ENCODE results near the gene DOCK9.

Gene DOCK9

GRCh38 chr13:98888222-98888889 is 89.5 kb downstream of the DOCK9 start:
- DNase-seq (ENCODE audit: low read depth in 2 of 2), result no peak

DNA sequence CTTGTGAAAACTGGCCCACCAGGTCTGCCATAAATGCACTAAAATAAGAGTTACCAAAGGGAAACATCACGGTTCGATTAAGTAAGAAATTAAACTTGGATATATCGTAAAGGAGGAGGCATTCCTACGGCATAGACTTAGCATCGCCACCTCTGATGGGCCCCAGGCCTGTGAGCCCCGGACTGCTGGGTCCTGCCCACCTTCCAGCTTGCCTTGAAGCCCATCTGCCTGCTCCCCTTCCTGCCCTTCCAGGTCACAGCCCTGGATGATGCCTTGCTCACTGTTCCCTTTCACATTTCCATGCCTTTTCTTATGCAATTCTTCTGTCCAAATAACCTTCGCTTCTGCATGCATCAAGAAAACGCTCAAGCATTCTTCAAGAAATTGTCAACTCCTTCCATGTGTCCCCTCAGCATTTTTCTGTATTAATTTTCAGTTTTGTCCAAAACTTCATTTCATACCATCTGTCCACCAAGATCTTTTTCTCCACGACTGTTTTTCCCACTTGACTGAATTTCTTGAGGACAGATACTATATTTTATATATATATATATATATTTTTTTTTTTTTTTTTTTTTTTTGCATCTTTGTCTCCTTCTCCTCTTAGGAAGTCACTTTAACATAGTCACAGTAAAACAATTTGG is 91.2 kb downstream of the DOCK9 start:
- DNase-seq (ENCODE audit: low read depth in 2 of 2), result no peak

- DNase-seq (ENCODE audit: low read depth in 2 of 2), result no peak
Observed at GRCh38 chr13:98885600-98885999, 92.3 kb downstream of the DOCK9 start.

GRCh38 chr13:98883998-98884397 is 93.9 kb downstream of the DOCK9 start:
- no peak for DNase-seq (ENCODE audit: low read depth in 2 of 2)

GRCh38 chr13:98881390-98881789 is 96.5 kb downstream of the DOCK9 start:
- DNase-seq (ENCODE audit: low read depth in 2 of 2), result no peak

GRCh38 chr13:98880677-98881076 is 97.2 kb downstream of the DOCK9 start:
- no peak for DNase-seq (ENCODE audit: low read depth in 2 of 2)

DNA sequence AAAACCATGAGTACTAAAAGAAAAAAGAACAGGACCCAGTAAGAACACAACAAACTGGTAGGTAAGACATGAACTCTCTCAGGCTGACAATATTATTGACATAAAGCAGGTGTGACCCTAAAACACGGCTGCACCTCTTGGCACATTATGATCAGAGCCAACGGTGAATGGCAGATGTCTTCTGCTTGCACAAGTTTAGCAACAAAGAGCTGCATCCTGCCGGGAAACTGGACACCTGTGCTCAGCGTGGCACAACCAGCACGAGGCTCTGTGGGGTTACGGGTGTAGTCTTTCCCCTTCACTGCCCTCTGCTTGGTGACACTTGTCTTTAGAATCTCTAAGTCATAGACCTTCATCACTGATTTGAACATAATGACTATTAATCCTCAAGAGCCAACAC is 97.9 kb downstream of the DOCK9 start:
- no peak for DNase-seq (ENCODE audit: low read depth in 2 of 2)

GRCh38 chr13:98879127-98879520 is 98.7 kb downstream of the DOCK9 start:
- DNase-seq (ENCODE audit: low read depth in 2 of 2), result no peak

DNA sequence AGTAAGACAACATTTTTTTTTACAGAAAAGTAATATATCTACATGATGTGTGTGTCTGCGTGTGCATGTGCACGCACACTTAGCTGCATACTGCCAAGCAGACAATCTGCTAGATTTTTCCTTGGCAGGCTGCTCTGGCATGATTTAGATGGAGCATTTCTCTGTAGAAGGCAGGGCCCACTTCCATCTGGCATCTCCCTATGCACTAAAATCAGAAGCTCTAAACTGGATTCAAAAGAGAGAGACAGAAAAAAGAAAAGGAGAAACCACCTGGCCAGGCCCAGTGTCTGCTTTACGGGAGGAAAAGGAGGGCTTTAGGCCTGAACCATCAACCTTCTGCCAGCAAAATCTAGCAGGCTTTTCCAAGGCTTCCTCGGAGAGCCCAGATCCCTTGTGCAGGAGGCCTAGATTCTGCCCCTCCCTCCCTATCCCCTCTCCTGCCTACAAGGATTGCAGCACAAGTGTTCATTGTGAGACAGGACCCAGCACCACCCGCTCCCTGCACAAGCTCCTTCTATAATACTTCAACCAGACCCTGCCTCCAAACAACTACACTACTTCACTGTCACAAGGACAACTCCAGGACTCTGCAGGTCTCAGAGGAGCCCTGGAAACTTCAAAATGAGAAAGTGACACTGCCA is 99.3 kb downstream of the DOCK9 start:
- no peak for DNase-seq (ENCODE audit: low read depth in 2 of 2)

GRCh38 chr13:98877936-98878335 is 99.9 kb downstream of the DOCK9 start:
- DNase-seq (ENCODE audit: low read depth in 2 of 2), result no peak

GRCh38 chr13:98877466-98877865 is 100.4 kb downstream of the DOCK9 start:
- DNase-seq (ENCODE audit: low read depth in 2 of 2), result no peak

- no peak for DNase-seq (ENCODE audit: low read depth in 2 of 2)
Observed at GRCh38 chr13:98875146-98875729, 102.6 kb downstream of the DOCK9 start.

GRCh38 chr13:98874029-98874397 is 103.9 kb downstream of the DOCK9 start:
- DNase-seq (ENCODE audit: low read depth in 2 of 2), result no peak

GRCh38 chr13:98873377-98874028 is 104.4 kb downstream of the DOCK9 start:
- no peak for DNase-seq (ENCODE audit: low read depth in 2 of 2)

DNA sequence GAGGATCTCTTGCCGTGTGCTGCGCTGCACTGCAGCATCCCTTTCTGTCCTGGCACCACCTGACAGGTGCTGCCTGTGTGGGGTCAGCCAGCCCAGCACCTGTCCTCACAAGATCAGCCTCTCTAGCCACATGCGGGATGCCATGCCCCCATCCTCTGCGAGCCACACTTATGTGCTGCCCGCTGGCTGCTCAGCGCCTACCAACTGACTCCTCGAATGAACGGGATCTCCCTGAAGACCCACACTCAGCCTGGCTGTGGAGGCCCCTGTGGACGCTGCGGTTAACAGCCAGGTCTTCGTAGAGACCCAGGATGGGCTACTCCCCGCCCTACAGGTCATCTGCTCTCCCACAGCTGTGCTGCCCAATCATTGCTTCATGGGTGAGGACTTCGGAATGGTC is 106.1 kb downstream of the DOCK9 start:
- no peak for DNase-seq (ENCODE audit: low read depth in 2 of 2)

- DNase-seq (ENCODE audit: low read depth in 2 of 2), result no peak
Observed at GRCh38 chr13:98869408-98870090, 108.3 kb downstream of the DOCK9 start.

GRCh38 chr13:98868932-98869331 is 108.9 kb downstream of the DOCK9 start:
- no peak for DNase-seq (ENCODE audit: low read depth in 2 of 2)

GRCh38 chr13:98866882-98867281 is 111.0 kb downstream of the DOCK9 start:
- no peak for DNase-seq (ENCODE audit: low read depth in 2 of 2)

DNA sequence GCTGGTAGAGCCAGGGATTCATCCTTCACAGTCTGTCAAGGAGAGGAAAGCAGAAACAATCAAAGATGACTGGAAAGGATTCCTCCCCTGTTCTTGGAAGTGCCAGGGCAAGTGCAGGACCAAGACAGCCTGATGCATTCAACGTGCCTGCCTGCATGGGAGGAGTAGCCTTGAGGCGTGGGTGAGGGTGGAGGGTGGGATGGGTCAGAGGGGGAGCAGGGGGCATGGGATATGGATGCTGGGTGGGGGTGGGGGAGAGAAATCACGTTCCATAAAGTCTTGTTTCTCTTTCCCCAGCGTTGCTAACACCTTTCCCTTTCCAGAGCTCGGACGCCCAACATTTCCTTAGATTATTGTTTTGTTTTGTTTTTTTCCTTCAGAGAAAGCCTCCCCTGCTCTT is 117.4 kb downstream of the DOCK9 start:
- DNase-seq (ENCODE audit: low read depth in 2 of 2), result no peak

- no peak for DNase-seq (ENCODE audit: low read depth in 2 of 2)
Observed at GRCh38 chr13:98858191-98858590, 119.7 kb downstream of the DOCK9 start.

DNA sequence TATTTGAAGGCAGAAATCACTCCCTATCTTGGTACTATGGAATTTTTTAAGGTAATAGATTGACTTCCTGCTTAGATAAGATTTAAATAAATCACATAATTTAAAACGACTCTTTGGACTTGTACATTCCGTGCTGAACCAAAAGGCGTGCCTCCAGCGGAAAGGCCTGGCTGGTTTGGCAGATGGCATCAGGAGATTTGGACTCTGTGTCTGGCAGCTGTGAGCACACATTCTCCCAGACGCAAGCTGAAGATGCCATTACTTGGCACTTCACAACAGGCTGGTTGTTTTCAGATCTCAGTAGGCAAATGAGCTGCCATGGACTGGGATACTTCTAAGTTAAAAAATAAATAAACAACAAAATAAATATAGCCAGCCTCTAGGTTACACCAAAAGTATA is 120.9 kb downstream of the DOCK9 start:
- DNase-seq (ENCODE audit: low read depth in 2 of 2), result no peak

- no peak for DNase-seq (ENCODE audit: low read depth in 2 of 2)
Observed at GRCh38 chr13:98854448-98854847, 123.4 kb downstream of the DOCK9 start.

Data from stimulated activated CD8-positive, alpha-beta memory T cell treated with anti-CD3 and anti-CD28 coated beads, Interleukin-15, amount 100 ng/mL, for 48 hours (primary cell).